Testis (tissue), 2 donors: ENCODE measurements around the gene RASA3.

ENCODE experiments used
- CTCF ChIP-seq, 3 experiments: fragments of 450-650 bp in 2 of 3; fragments of 200-600 bp in 1 of 3; sonication (generic) in 1 of 3; IDR thresholded peaks; one replicate each; pipeline ENCODE4 v1.5.1; 2016 to 2019; ENCODE audit warnings: antibody characterized with exemption in 3 of 3, mild to moderate bottlenecking in 2 of 3, moderate library complexity in 1 of 3
- POLR2A ChIP-seq: fragments of 450-650 bp; IDR thresholded peaks from one replicate; pipeline ENCODE4 v1.6.1; 2017; ENCODE audit warnings: antibody characterized with exemption, mild to moderate bottlenecking, moderate library complexity

- no peak for TF ChIP-seq CTCF (IDR thresholded peaks at IDR 0.05)
- no peak for TF ChIP-seq POLR2A
Measured at GRCh38 chr13:114069376-114070097, 62.9 kb downstream of the RASA3 start.
